K562 (cell line): Measurements from ENCODE around the gene MYO15A. TPM values are rescaled to one million over a fixed set of nuclear protein-coding genes. Genes with fewer than 3 reads are reported as not detected.

ENCODE experiments used
- ATAC-seq: fragments of 200-7000 bp; cut with Tn5 transposase; 3 replicates; pipeline ENCODE4 v1.9.1; 2020; ENCODE audit warnings: moderate library complexity
- BruUV-seq: library from RNA; stranded (reverse); fragments of 400-500 nt; replicated peaks from 2 replicates; lab custom pipeline; 2021; lab: Mats Ljungman, UMichigan
- CTCF ChIA-PET: fragments of 300-600 bp; formaldehyde crosslinking; extraction: SDS; loops from one replicate; lab custom pipeline; 2021; ENCODE audit warnings: low intra/inter-chr PET ratio; lab: Yijun Ruan, JAX
- POLR2A ChIA-PET: fragments of 300-600, 350-650 bp; sonication (Branson Sonifier 250); formaldehyde crosslinking; extraction: SDS; loops from one replicate; lab custom pipeline; 2021; ENCODE audit warnings: antibody characterized with exemption, inconsistent platforms; lab: Yijun Ruan, JAX
- DNase-seq, 4 experiments: peaks; one replicate each; pipeline versions ENCODE4 v3.0.0 to v3.0.0-alpha.2; 2011 to 2018; ENCODE audit warnings: low spot score in 3 of 4, mixed read lengths in 3 of 4; ENCODE audit errors: extremely low read depth in 1 of 4
- FAIRE-seq: peaks from 2 replicates; lab custom pipeline; 2011; peaks lifted over from hg19 to GRCh38; lab: Jason Lieb, UNC
- H2AFZ ChIP-seq: 2 replicates; pipeline ENCODE4 v1.6.0; 2011; ENCODE audit warnings: low read depth, low read length, control low read depth, inconsistent platforms
- H3K27ac ChIP-seq: fragments of 200-600 bp; 3 replicates; pipeline ENCODE4 v1.8.0; 2011; ENCODE audit warnings: low read depth, mild to moderate bottlenecking, control low read depth, inconsistent platforms, low read length, moderate library complexity, mixed read lengths; ENCODE audit errors: extremely low read depth
- H3K27me3 ChIP-seq, 2 experiments: fragments of 300-600 bp in 1 of 2; 2 replicates in 1 of 2; 3 replicates in 1 of 2; pipeline versions ENCODE4 v1.6.0 to v1.8.0; 2011; ENCODE audit warnings: inconsistent platforms in 2 of 2, low read length in 2 of 2, mild to moderate bottlenecking in 1 of 2, mixed read lengths in 1 of 2, moderate library complexity in 1 of 2; ENCODE audit not compliant: control insufficient read depth in 2 of 2, insufficient read depth in 2 of 2
- H3K36me3 ChIP-seq: fragments of 300-600 bp; 3 replicates; pipeline ENCODE4 v1.8.0; 2011; ENCODE audit warnings: mild to moderate bottlenecking, low read length, inconsistent platforms; ENCODE audit not compliant: control insufficient read depth, insufficient read depth
- H3K4me1 ChIP-seq, 2 experiments: fragments of 200-600 bp in 1 of 2; replicated peaks in 1 of 2; 2 replicates in 1 of 2; 3 replicates in 1 of 2; pipeline versions ENCODE4 v1.5.1 to v1.8.0; 2011; ENCODE audit warnings: inconsistent platforms in 2 of 2, low read length in 2 of 2, mild to moderate bottlenecking in 1 of 2, mixed read lengths in 1 of 2, moderate library complexity in 1 of 2; ENCODE audit not compliant: control insufficient read depth in 2 of 2, insufficient read depth in 2 of 2
- H3K4me2 ChIP-seq: 2 replicates; pipeline ENCODE4 v1.6.1; 2011; ENCODE audit warnings: low read length, control low read depth, inconsistent platforms, mixed read lengths; ENCODE audit not compliant: insufficient read depth
- H3K4me3 ChIP-seq: fragments of 200-600 bp; sonication (generic), shearing (Covaris generic); 2 replicates; pipeline ENCODE4 v1.5.1; 2016; ENCODE audit warnings: control low read depth, inconsistent platforms
- H3K79me2 ChIP-seq: fragments of 200-600 bp; 3 replicates; pipeline ENCODE4 v1.8.0; 2011; ENCODE audit warnings: low read length, inconsistent platforms; ENCODE audit not compliant: control insufficient read depth, insufficient read depth
- H3K9ac ChIP-seq, 2 experiments: 2 replicates each; pipeline versions ENCODE4 v1.6.0 to v1.6.1; 2011; ENCODE audit warnings: low read depth in 2 of 2, low read length in 2 of 2, control low read depth in 1 of 2, inconsistent platforms in 1 of 2, mild to moderate bottlenecking in 1 of 2, mixed read lengths in 1 of 2; ENCODE audit not compliant: insufficient read depth in 1 of 2
- H3K9me1 ChIP-seq: one replicate; pipeline ENCODE4 v1.6.0; 2011; ENCODE audit warnings: inconsistent platforms, mild to moderate bottlenecking, low read length, moderate library complexity; ENCODE audit not compliant: control insufficient read depth, insufficient read depth
- H3K9me3 ChIP-seq: replicated peaks from 2 replicates; pipeline ENCODE4 v1.5.1; 2011; ENCODE audit warnings: low read depth, low read length, inconsistent platforms; ENCODE audit not compliant: control insufficient read depth, insufficient read depth
- H4K20me1 ChIP-seq: replicated peaks from 2 replicates; pipeline ENCODE4 v1.6.1; 2011; ENCODE audit warnings: low read length, inconsistent platforms, mixed read lengths; ENCODE audit not compliant: control insufficient read depth, insufficient read depth
- DPF2 ChIP-seq: fragments of 450-650 bp; IDR thresholded peaks from 2 replicates; pipeline ENCODE4 v1.6.1; 2016
- IRF9 ChIP-seq: fragments of 450-650 bp; IDR thresholded peaks from 2 replicates; pipeline ENCODE4 v1.6.1; 2016; ENCODE audit warnings: missing biosample characterization, missing genetic modification characterization
- MEIS2 ChIP-seq: fragments of 450-650 bp; IDR thresholded peaks from 2 replicates; pipeline ENCODE4 v1.6.1; 2014; ENCODE audit warnings: mild to moderate bottlenecking; ENCODE audit not compliant: partially characterized antibody
- NBN ChIP-seq: fragments of 450-650 bp; IDR thresholded peaks from 2 replicates; pipeline ENCODE4 v1.6.1; 2016; ENCODE audit warnings: low read depth, mild to moderate bottlenecking
- PHF20 ChIP-seq: fragments of 450-650 bp; IDR thresholded peaks from 2 replicates; pipeline ENCODE4 v1.6.1; 2018; ENCODE audit not compliant: partially characterized antibody
- POLR2B ChIP-seq: fragments of 450-650 bp; IDR thresholded peaks from 2 replicates; pipeline ENCODE4 v1.6.1; 2018; ENCODE audit warnings: low read depth; ENCODE audit not compliant: partially characterized antibody
- TBP ChIP-seq: optimal IDR thresholded peaks from 2 replicates; pipeline ENCODE3; 2011; ENCODE audit warnings: low read depth, low read length, improper control_type of control experiment
- TEAD2 ChIP-seq: fragments of 450-650 bp; IDR thresholded peaks from 2 replicates; pipeline ENCODE4 v1.6.1; 2016; ENCODE audit warnings: missing genetic modification characterization, control low read depth, missing compliant biosample characterization
- ZNF263 ChIP-seq: sonication (generic); formaldehyde crosslinking; IDR thresholded peaks from 2 replicates; pipeline ENCODE4 v1.8.0; 2022; ENCODE audit warnings: mild to moderate bottlenecking, missing genetic modification reagents, borderline replicate concordance
- ZNF316 ChIP-seq: fragments of 450-650 bp; IDR thresholded peaks from 2 replicates; pipeline ENCODE4 v1.6.1; 2016
- ZNF507 ChIP-seq: conservative IDR thresholded peaks from 2 replicates; pipeline ENCODE4 v1.6.1; 2017; ENCODE audit warnings: missing genetic modification characterization, missing compliant biosample characterization
- WGBS: fragments of 100-300 bp; shearing (Covaris generic); methylation state at CpG from one replicate; pipeline ENCODE4 v1.1.6; 2016; ENCODE audit warnings: low coverage, mixed read lengths; ENCODE audit not compliant: insufficient coverage; ENCODE audit errors: missing lambda C conversion rate; 5-methylcytosine and 5-hydroxymethylcytosine counted together
- in situ Hi-C: fragments of 300-500 bp; cut with MboI; formaldehyde crosslinking; loops from 4 replicates; pipeline ENCODE4 v1.15.0; 2018; ENCODE audit warnings: inconsistent platforms, mixed read lengths
- intact Hi-C: fragments of 100-400 bp; cut with micrococcal nuclease; formaldehyde crosslinking; loops from 2 replicates; pipeline ENCODE4 v1.14.2; 2022
- polyA plus RNA-seq, 8 experiments: library from polyadenylated mRNA; depleted of rRNA in 4 of 8; stranded (reverse) in 5 of 8; unstranded in 3 of 8; fragments of >200 nt; fragmentation: Nextera tagmentation in 2 of 8; fragmentation: Illumina TruSeq in 1 of 8; extraction: Ambion mirVana in 2 of 8; extraction: Trizol in 1 of 8; gene quantifications; 2 replicates each; pipeline versions ENCODE4 v1.2.1 to v1.2.3, GENCODE V29; 2011 to 2014; ENCODE audit warnings: inconsistent platforms in 1 of 8, missing spikeins in 1 of 8
- total RNA-seq, 7 experiments: library from RNA; depleted of rRNA in 6 of 7; stranded (reverse); fragments of >200 nt in 6 of 7; fragmentation: Illumina TruSeq in 2 of 7; extraction: Trizol in 2 of 7; gene quantifications; 2 replicates each; pipeline versions ENCODE4 v1.2.1 to v1.2.3, GENCODE V29; 2011 to 2021; ENCODE audit warnings: low replicate concordance in 1 of 7
- TF ChIP-seq, protein P1 (sequence below): fragments of 450-650 bp; conservative IDR thresholded peaks from 2 replicates; pipeline ENCODE4 v1.6.1; 2016; ENCODE audit warnings: missing genetic modification characterization, low read depth, mild to moderate bottlenecking, missing compliant biosample characterization, moderate library complexity
- TF ChIP-seq, protein P2 (sequence below), 2 experiments: IDR thresholded peaks; 2 replicates each; pipeline ENCODE4 v1.6.1; 2012; ENCODE audit warnings: improper control_type of control experiment in 2 of 2, low read depth in 2 of 2, low read length in 2 of 2, borderline replicate concordance in 1 of 2

The MYO15A gene
- total and polyA plus RNA-seq, 9 of the 15 experiments (the other 6 are each of a cell fraction or from before 2014, with no cell fraction given), result 0.05 to 0.88 (median 0.14) TPM; not detected in 1

- H2AFZ ChIP-seq, result peak overlapping the region; percentile 98
- 2% methylated on average over 16 of the region's 28 CpGs for WGBS
- no peak for FAIRE-seq
- TF ChIP-seq IRF9 (no peak), ZNF263 (CRISPR knock-in tag) (0 out of 2 replicates have a peak, but pooled peaks have one; percentile 30), DPF2 (peak; percentile 19; the same call in 1 of the 2 replicates), ZNF507 (tag) (no peak), PHF20 (peak; percentile 15), POLR2B (peak; percentile 25), TBP (no peak), MEIS2 (no peak), TEAD2 (no peak), ZNF316 (peak; percentile 33; the same call in 1 of the 2 replicates), NBN (0 out of 2 replicates have a peak, but pooled peaks have one; percentile 21)
- TF ChIP-seq, protein P1, sequence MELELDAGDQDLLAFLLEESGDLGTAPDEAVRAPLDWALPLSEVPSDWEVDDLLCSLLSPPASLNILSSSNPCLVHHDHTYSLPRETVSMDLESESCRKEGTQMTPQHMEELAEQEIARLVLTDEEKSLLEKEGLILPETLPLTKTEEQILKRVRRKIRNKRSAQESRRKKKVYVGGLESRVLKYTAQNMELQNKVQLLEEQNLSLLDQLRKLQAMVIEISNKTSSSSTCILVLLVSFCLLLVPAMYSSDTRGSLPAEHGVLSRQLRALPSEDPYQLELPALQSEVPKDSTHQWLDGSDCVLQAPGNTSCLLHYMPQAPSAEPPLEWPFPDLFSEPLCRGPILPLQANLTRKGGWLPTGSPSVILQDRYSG (tag), result no peak; the same call in 1 of the 2 replicates
- TF ChIP-seq, protein P2, sequence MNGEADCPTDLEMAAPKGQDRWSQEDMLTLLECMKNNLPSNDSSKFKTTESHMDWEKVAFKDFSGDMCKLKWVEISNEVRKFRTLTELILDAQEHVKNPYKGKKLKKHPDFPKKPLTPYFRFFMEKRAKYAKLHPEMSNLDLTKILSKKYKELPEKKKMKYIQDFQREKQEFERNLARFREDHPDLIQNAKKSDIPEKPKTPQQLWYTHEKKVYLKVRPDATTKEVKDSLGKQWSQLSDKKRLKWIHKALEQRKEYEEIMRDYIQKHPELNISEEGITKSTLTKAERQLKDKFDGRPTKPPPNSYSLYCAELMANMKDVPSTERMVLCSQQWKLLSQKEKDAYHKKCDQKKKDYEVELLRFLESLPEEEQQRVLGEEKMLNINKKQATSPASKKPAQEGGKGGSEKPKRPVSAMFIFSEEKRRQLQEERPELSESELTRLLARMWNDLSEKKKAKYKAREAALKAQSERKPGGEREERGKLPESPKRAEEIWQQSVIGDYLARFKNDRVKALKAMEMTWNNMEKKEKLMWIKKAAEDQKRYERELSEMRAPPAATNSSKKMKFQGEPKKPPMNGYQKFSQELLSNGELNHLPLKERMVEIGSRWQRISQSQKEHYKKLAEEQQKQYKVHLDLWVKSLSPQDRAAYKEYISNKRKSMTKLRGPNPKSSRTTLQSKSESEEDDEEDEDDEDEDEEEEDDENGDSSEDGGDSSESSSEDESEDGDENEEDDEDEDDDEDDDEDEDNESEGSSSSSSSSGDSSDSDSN (IDR thresholded peaks at IDR 0.05; ENCODE audit: borderline replicate concordance in 1 of 2, low read depth in 2 of 2, low read length in 2 of 2), result 0 out of 4 replicates have a peak, but pooled peaks of 1 of the 2 experiments have one; percentile 30
These were observed 73.8 kb downstream of the MYO15A start for GRCh38 chr17:18182110-18182977.

More at GRCh38 chr17:18182110-18182977, 73.8 kb downstream of the MYO15A start:
- H3K9me3 ChIP-seq, result no peaks in the 10 kb centered on the region
- H3K9ac ChIP-seq, result peak overlapping the region; percentile 93 to 94
- ChIA-PET POLR2A (interaction anchor here (0.6 to 1.9 kb wide), 7 partner anchors 9 to 456 kb away, joined by 3 to 8 read pairs (median 3); no protein-coding TSS in a partner anchor), CTCF (no interaction called here)
- H3K27ac ChIP-seq, result peak overlapping the region; percentile 99
- intact Hi-C loops (no loop called here), in situ Hi-C loops (no loop called here)
- H3K4me2 ChIP-seq, result peak overlapping the region; percentile 95
- peaks cover 28% of the 10 kb centered on the region for H4K20me1 ChIP-seq
- TSS peak; percentile 93 for BruUV-seq
- H3K4me1 ChIP-seq, result peaks cover 22 to 30% of the 10 kb centered on the region in 2 experiments
- peak in 1 of 4 experiments; percentile 50 for DNase-seq
- H3K36me3 ChIP-seq, result peaks cover 20% of the 10 kb centered on the region; the same call in 2 of the 3 replicates
- no peaks in the 10 kb centered on the region for H3K27me3 ChIP-seq
- H3K4me3 ChIP-seq, result peak overlapping the region; percentile 69
- no peaks in the 10 kb centered on the region for H3K9me1 ChIP-seq
- H3K79me2 ChIP-seq, result peaks cover 37% of the 10 kb centered on the region
- ATAC-seq, result peak; percentile 14
